Lower leg skin (tissue), 4 donors: ENCODE data around the gene IGDCC3. TPM values are rescaled to one million over a fixed set of nuclear protein-coding genes. Genes with fewer than 3 reads are reported as not detected.

Experiments used
- DNase-seq, 2 donors: peaks; one replicate each; pipeline ENCODE4 v3.0.0-alpha.2; 2019; ENCODE audit warnings: low spot score in 2 of 2
- H3K4me3 ChIP-seq: fragments of 200-600 bp; sonication (generic); 2 replicates; pipeline ENCODE4 v1.5.1; 2017; ENCODE audit warnings: mild to moderate bottlenecking, low read depth; ENCODE audit not compliant: poor library complexity, severe bottlenecking
- POLR2A ChIP-seq, 2 donors: fragments of 450-650 bp; IDR thresholded peaks; one replicate each; pipeline ENCODE4 v1.6.1; 2016 to 2017; ENCODE audit warnings: antibody characterized with exemption in 2 of 2, mild to moderate bottlenecking in 1 of 2, moderate library complexity in 1 of 2
- WGBS, 2 donors: methylation state at CpG; one replicate each; pipeline ENCODE4 v1.1.5; 2018; 5-methylcytosine and 5-hydroxymethylcytosine counted together
- intact Hi-C: fragments of 100-400 bp; cut with DNase I; formaldehyde crosslinking; loops from one replicate; pipeline ENCODE4 v1.15.0; 2023; ENCODE audit warnings: low total_unique reads
- total RNA-seq, 4 donors: library from RNA; depleted of rRNA; stranded (reverse); fragments of >200 nt; gene quantifications; one replicate each; pipeline ENCODE4 v1.1.0, GENCODE V29; 2016
- TF ChIP-seq, protein P1 (sequence below), 3 donors: fragments of 450-650 bp; IDR thresholded peaks; one replicate each; pipeline ENCODE4 v1.5.1; 2016; ENCODE audit warnings: antibody characterized with exemption in 3 of 3, mild to moderate bottlenecking in 3 of 3, moderate library complexity in 2 of 3

The IGDCC3 gene
- total RNA-seq, 4 donors from 2014 or later: not detected

DNA sequence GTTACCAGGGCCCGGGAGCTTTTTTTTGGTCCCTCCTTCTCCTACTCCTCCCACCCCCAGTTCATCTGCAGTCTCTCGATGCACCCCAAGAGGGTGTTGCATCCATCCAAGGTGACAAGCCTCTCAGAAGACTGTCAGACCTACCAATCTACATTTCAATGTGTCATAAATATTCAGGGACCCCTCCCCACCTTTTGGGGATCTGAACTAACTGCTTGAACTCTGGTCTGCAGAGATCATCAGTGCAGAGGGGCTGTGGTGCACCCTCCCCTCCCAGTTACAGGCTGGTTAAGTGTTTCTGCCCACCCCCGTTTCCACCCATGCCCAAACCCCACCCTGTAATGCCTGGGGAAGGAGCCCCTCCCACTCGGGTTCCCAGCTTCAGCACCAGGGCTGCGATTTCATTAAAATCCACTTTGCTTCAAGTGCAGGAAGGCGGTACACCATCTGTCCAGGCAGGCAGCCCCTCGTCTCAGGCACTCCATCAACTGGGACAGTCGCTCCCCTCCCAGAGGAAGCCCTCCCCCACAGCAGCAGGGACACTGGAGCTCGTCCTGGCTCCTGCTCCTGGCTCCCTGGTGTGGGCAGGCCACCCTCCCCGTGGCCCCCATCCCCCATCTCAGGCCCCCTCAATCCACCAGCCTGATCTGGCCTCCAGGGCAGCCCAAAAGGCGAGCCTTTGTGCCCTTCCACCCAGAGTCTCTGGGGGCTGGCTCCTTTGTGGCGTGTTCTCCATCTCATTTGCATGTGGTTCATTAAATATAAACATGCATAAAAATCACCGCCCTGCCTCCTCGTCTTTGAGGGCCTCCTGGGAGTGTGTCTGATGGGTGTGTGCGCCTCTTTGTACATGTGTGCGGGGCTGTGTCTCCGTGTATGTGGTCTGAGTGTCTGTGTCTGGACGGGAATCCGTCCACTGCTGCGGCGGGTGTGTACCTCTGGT, 41.0 kb downstream of the IGDCC3 start:
- H3K4me3 ChIP-seq: no peak overlapping the region
- intact Hi-C loops: no loop called here
- 51 to 55% methylated on average over 21 of the region's 21 CpGs for WGBS, 2 donors
- TF ChIP-seq, protein P1, sequence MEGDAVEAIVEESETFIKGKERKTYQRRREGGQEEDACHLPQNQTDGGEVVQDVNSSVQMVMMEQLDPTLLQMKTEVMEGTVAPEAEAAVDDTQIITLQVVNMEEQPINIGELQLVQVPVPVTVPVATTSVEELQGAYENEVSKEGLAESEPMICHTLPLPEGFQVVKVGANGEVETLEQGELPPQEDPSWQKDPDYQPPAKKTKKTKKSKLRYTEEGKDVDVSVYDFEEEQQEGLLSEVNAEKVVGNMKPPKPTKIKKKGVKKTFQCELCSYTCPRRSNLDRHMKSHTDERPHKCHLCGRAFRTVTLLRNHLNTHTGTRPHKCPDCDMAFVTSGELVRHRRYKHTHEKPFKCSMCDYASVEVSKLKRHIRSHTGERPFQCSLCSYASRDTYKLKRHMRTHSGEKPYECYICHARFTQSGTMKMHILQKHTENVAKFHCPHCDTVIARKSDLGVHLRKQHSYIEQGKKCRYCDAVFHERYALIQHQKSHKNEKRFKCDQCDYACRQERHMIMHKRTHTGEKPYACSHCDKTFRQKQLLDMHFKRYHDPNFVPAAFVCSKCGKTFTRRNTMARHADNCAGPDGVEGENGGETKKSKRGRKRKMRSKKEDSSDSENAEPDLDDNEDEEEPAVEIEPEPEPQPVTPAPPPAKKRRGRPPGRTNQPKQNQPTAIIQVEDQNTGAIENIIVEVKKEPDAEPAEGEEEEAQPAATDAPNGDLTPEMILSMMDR (IDR thresholded peaks at IDR 0.05): no peak
- TF ChIP-seq POLR2A (IDR thresholded peaks at IDR 0.05): no peak
- DNase-seq: no peak

DNA sequence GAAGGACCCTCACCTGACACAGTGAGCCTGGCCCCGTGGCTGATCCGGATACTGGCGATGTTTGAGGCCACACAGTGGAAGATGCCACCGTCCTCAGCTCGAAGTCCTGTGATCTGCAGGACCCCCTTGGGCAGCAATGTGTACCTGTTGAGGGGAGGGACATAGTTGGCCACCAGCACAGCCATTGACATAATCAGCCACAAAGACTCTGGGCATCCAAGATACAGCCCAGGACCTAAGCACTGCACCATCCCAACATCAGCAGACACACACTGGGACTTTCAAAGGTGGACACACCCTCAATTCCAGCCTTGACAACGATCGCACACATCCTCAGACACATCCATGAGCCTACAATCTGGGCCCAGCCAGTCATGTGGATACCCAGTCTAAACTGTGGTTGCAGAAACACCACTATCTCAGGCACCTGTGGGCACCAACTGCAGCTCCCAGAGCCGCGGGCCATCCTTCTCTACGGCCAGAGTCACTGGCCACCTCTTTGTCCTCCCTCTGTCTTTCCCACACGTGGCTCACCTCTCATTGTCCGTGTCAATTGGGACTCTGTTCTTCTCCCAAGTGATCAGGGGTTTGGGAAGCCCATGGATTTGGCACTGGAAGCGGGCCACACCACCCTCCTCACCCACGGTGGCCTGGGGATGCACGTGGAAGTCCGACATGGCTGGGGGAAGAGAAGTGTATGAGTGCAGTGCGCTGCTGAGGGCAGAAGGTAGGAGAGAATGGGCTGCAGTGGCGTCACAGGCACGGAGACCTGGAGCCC, 42.3 kb downstream of the IGDCC3 start:
- TF ChIP-seq POLR2A (IDR thresholded peaks at IDR 0.05): no peak
- TF ChIP-seq, protein P1 (IDR thresholded peaks at IDR 0.05): no peak
- intact Hi-C loops: no loop called here
- WGBS, 2 donors: 91 to 92% methylated on average over 19 of the region's 19 CpGs

DNA sequence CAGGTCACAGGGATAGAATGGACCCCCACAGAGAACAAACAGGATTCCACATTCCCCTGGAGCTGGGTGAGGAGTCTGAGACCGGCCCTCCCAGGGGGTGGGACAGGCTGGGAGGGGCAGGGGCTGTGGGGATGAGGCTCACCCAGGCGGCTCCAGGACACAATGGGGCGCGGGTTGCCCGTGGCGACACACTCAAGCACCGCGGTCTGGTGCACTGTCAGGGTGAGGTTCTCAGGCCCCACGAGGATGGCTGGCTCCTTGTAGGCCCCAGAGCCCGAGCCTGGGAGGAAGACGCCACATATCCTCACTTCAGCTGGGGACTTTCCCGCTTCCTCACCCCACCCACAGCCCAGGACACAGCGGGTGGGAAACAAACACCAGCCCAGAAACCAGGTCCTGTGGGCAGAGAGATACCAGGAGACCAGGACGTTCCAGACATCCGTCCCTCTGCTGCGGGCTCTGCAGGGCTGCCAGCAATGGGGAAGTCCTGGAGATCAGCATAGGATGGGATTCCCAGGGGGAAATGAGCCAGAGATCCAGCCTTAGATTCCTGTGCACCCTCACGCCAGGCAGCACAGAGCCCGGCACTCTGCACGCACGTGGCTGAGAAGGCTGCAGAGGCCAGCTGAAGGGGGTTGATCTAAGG, 43.1 kb downstream of the IGDCC3 start:
- H3K4me3 ChIP-seq: no peak overlapping the region
- DNase-seq: no peak
- intact Hi-C loops: no loop called here
- TF ChIP-seq POLR2A (IDR thresholded peaks at IDR 0.05): no peak
- TF ChIP-seq, protein P1 (IDR thresholded peaks at IDR 0.05): no peak
- 60 to 71% methylated on average over 18 to 20 of the region's 20 CpGs for WGBS, 2 donors

More for the DNA sequence above, 42.3 kb downstream of the IGDCC3 start:
- no peak for DNase-seq
- H3K4me3 ChIP-seq: no peak overlapping the region

DNA sequence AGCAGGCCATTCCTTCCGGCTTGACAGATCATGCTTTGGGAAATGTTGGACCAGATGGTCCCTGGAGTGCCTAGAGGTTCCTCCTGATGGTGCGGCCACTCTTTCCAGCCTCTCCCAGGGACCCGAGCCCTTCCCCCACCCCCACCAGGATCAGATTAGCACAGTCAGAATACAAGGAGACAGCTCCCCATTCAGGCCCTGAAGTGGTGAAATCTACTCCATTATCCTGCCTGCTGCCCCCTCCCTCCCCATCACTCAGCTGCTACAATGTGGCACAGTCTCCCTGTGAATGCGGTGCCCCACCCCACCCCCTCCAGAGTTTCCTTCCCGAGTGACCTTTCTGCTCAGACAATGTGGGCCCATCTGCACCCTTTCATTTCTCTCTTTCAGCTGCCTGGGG, 43.9 kb downstream of the IGDCC3 start:
- TF ChIP-seq POLR2A (IDR thresholded peaks at IDR 0.05): no peak
- TF ChIP-seq, protein P1 (IDR thresholded peaks at IDR 0.05): no peak
- intact Hi-C loops: no loop called here
- no peak for DNase-seq
- WGBS, 2 donors: 79% methylated on average over 5 of the region's 5 CpGs
- no peak overlapping the region for H3K4me3 ChIP-seq

DNA sequence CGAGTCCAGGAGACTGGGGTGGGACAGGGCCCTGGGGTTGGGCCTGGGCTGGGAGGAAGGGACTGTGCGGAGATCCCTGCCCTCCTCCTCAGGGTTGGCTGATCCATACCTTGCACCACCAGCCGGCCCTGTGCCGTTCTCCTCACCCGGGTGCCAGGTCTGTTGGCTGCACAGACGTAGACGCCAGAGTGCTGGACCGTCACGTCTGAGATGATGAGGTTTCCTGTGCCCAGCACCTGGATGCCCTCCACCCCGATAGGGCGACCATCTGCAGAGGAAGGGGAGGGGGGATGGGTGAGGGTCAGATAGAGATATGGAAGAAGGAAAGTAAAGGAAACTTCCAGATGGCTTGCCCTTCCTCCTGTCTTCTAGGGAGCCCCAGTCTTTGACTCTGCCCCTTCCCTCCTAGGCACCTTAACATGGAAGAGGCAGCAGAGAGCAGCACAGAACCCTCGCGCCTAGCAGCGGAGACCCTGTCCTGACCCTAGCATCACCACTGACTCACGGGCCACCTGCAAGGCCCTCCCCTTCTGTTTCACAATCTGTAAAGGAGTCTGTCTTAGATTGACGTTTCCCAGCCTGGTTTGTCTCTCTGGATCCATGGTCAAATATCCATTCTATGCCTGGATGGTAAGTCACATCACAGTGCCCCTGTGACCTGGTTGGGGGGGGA, 44.5 kb downstream of the IGDCC3 start:
- 80 to 87% methylated on average over 14 to 16 of the region's 16 CpGs for WGBS, 2 donors
- H3K4me3 ChIP-seq: no peak overlapping the region
- no peak for TF ChIP-seq POLR2A (IDR thresholded peaks at IDR 0.05)
- TF ChIP-seq, protein P1 (IDR thresholded peaks at IDR 0.05): no peak
- intact Hi-C loops: no loop called here
- no peak for DNase-seq
